ENCODE data around the gene CLCA2.
"Not testable (repeated sequence)": the region's sequence is repeated elsewhere in the genome, so short reads cannot be mapped to it uniquely, and the experiment has no call there.

The CLCA2 gene

GRCh38 chr1:86472152-86472551 is 48.2 kb downstream of the CLCA2 start:
- no peak for DNase-seq (ENCODE audit: low read depth in 2 of 2)

GRCh38 chr1:86472767-86473166 is 48.8 kb downstream of the CLCA2 start:
- DNase-seq (ENCODE audit: low read depth in 2 of 2): no peak

DNA sequence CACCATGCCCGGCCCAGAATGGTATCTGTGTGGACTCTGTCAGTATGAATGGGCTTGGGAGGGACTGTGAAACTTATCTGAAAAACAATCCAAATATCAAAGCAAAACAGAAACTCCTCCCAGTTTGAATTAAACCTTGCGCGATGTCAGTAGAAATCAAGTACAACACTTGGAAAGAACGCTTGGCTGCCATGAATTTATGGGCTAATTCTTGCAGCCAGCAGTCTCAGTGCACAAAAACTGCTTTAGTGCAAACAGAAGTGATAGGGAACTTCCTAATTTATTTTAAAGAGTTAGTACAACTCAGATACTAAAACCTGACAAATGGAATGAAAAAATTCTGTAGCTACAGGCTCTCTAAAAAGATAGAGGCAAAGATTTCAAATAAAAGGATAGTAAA is 53.3 kb downstream of the CLCA2 start:
- DNase-seq (ENCODE audit: low read depth in 2 of 2): no peak

DNA sequence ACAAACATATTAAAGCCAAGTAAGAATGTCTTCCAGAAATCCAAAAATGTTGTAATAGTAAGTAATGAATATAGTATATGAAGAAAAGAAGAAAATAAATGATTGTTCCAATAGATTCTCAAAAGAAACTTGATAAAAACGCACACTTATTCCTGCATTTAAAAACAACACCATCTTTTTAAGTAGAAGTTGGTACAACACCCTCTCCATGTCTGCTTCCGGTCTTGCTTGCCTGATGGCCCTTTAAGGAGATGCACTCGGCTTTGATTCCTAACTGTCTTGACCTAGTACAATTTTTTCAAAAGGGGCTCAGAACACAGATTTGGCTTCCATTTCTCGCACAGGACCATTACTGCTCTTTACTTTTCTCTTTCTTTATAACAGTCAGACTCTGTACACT is 53.7 kb downstream of the CLCA2 start:
- no peak for DNase-seq (ENCODE audit: low read depth in 2 of 2)

DNA sequence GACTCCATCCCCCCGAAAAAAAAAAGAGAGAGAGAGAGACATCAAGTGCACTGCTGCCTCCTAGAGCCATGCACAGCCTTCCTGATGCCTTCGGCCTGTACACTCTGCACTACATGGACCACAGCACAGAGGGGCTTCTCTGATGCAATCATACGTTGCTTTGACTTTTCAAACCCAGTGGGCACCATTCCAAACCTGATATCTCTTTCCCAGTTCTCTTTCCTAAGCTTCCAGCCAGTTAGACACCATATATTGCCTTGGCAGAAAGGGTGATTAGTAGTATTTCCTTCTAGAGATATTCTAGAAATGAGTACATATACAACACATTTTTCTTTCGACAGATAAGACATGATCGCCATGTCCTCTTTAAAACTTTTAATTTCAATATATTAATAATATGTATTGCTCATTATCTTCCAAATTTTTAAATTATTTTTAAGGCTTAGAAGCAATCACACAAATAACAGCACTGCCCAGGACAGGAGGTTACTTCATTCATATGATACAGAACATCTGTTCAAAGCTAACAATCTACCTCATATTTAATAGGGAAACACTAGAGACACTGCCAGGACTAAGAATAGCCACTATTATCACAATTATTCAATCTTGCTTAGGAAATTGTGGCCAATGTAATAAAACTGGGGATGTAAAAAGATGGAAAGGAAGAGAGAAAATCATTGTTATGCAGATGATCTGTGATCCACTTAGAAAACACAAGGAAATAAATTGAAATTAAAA is 54.6 kb downstream of the CLCA2 start:
- DNase-seq (ENCODE audit: low read depth in 2 of 2): no peak

GRCh38 chr1:86481966-86482365 is 58.0 kb downstream of the CLCA2 start:
- DNase-seq (ENCODE audit: low read depth in 2 of 2): no peak

DNA sequence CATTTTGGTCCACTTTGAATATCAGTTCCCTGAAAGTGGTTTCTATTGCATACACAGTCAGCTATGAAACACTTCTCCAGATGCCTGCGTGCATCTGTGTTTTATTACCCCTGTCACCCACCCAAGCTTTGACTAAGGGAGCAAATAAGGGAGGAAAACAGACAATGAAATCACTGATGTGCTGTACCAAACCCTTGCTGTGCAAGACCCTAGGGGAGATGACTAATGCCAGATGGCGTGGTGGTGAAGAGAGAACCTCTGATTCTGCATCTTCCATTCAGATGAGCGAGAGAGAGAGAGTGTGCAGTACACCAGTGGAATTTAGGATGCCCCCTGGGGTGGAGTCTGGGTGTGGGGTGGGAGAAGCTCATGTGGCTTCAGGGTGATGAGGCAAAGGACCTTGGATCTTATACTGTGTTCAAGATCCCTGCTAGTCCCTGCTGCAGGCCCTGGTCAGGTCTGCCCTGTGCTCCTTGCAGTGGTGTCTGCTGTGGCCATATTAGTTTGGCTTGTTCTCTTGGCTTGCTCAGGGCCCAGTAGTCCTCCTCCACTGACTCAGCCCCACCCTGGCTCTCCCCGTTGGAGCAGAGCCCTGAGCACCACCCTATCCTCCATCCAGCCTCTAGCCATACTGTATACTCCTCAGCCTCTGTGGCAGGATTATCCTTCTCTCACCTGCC is 63.3 kb downstream of the CLCA2 start:
- no peak for DNase-seq (ENCODE audit: low read depth in 2 of 2)

- DNase-seq (ENCODE audit: low read depth in 2 of 2): no peak
These were observed 63.8 kb downstream of the CLCA2 start for GRCh38 chr1:86487811-86488141.

DNA sequence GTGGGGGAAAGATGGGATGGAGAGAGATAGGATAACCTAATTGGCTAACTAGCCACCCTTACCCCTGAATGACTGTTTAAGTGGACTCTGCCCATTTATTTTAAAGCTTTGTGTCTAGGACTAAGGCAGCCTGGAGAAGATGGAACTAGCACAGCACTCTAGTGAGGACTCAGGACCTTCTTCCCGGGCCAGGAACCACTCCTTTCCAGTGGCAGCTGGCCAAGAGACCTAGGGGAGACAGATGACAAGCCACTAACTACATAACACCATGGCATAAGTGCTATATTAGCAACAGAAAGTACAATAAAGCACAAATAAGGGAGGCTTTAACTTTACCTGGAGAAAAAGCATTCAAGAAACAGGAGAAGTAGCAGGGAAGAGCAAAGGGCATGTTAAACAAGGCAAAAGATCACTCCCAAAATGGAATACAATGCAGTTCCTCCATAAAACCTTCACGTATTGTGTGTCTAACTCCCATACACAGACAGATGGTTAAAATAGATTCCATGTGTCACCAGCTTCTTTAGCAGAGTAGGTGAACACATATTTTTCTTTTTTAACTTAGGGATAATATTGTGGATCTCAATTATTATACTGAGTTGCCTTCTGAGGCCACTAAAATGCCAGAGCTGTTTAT is 65.4 kb downstream of the CLCA2 start:
- DNase-seq (ENCODE audit: low read depth in 2 of 2): no peak

DNA sequence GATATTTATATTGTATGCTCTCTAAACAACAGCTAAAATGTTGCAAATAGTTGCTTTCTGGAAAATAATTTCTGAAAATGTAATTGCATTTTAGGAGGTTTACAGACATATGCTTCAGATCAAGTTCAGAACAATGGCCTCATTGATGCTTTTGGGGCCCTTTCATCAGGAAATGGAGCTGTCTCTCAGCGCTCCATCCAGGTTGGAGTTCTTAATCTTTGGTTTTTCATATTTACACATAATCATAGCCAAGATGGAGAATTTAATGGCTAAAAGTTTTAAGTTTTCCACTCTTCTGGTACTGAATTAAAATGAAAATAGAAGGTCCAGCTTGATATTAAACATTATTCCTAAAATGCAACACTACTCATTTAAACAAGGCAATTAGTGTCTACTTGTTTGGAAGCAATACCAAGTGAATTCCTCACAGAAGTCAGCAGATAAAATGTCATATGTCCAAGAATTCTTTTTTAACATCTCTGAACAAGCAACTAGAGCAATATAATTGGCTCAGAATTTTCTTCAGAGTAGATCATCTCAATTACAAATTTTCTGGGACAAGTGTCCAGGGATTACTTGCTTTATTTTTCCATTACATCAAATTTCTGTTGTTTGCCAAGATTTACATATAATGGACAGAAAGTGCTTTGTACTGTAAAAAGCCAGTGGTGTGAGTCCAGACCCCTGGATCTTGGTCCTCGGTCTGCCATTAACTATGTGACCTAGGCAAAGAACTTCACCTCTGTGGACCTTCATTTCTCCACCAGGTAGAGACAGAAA is 67.4 kb downstream of the CLCA2 start:
- DNase-seq (ENCODE audit: low read depth in 2 of 2): no peak

- no peak for DNase-seq (ENCODE audit: low read depth in 2 of 2)
These were observed 74.3 kb downstream of the CLCA2 start for GRCh38 chr1:86498281-86498680.

- DNase-seq (ENCODE audit: low read depth in 2 of 2): no peak
These were observed 76.1 kb downstream of the CLCA2 start for GRCh38 chr1:86499987-86500593.

- DNase-seq (ENCODE audit: low read depth in 2 of 2): no peak
These were observed 76.7 kb downstream of the CLCA2 start for GRCh38 chr1:86500714-86501113.

GRCh38 chr1:86502125-86502646 is 78.2 kb downstream of the CLCA2 start:
- not testable (repeated sequence) for DNase-seq (ENCODE audit: low read depth in 2 of 2)

GRCh38 chr1:86502721-86503405 is 78.9 kb downstream of the CLCA2 start:
- no peak for DNase-seq (ENCODE audit: low read depth in 2 of 2)

GRCh38 chr1:86503406-86504136 is 79.6 kb downstream of the CLCA2 start:
- DNase-seq (ENCODE audit: low read depth in 2 of 2): no peak

- no peak for DNase-seq (ENCODE audit: low read depth in 2 of 2)
These were observed 80.1 kb downstream of the CLCA2 start for GRCh38 chr1:86504137-86504479.

DNA sequence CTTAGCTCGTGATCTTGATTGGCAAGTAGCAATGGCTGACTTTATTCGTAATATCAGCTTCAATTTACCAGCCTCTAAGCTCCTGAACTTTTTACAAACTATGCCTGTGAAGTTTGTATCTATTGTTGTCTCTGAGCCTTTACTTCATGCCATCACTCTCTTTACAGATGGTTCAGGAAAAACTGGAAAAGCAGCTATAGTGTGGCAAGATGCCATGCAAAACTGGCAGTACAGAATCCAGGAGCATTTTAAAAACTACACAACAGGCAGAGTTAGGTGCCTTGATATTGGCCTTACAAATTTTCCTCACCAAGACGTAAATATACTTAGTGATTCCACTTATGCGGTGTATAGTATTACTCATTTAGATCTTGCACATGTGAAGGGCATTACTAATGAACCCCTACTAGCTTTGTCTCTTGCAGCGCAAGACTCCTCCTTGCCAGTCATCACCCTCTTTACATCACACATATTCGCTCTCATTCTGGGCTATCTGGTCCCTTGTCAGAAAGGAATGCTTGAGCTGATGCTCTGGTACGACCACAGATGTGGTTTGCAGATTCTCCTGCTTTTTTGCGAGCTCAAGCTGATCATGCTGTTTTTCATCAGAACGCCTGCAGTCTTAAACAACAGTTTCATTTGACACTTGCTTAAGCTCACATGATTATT is 81.1 kb downstream of the CLCA2 start:
- no peak for DNase-seq (ENCODE audit: low read depth in 2 of 2)

- DNase-seq (ENCODE audit: low read depth in 2 of 2): no peak
These were observed 81.6 kb downstream of the CLCA2 start for GRCh38 chr1:86505564-86505902.

Data from activated CD8-positive, alpha-beta memory T cell treated with anti-CD3 and anti-CD28 coated beads for 4 hours (primary cell).